HG02642 (cell line): Measurements from ENCODE around the gene OR5D14.

Source experiments
- ATAC-seq: cut with Tn5 transposase; IDR thresholded peaks from one replicate; pipeline ENCODE4 v1.9.1; 2021; ENCODE audit warnings: mild to moderate bottlenecking; ENCODE audit not compliant: unreplicated experiment, poor library complexity

Gene OR5D14

GRCh38 chr11:55795256-55795655 lies at the start of gene OR5D14:
TSS of gene OR5D14 (plus strand) at chr11:55795556. CDS start at chr11:55795556, 0 bp downstream.
- no peak for ATAC-seq

- ATAC-seq = no peak
Observed at GRCh38 chr11:55773138-55773537, 22.2 kb upstream of the OR5D14 start, which contains the start of gene OR5D13. TSS of gene OR5D13 (plus strand) at chr11:55773438. CDS start at chr11:55773438, 0 bp downstream.

GRCh38 chr11:55791606-55792005 lies 3.8 kb upstream of the OR5D14 start:
- no peak for ATAC-seq

- ATAC-seq = no peak
Observed at GRCh38 chr11:55793321-55793720, 2.0 kb upstream of the OR5D14 start.

- ATAC-seq = no peak
Observed at GRCh38 chr11:55806248-55806647, 10.9 kb downstream of the OR5D14 start.

- ATAC-seq = no peak
Observed at GRCh38 chr11:55811067-55811466, 15.7 kb downstream of the OR5D14 start, which contains the start of gene OR5L1. TSS of gene OR5L1 (plus strand) at chr11:55811367. CDS start at chr11:55811467, 100 bp downstream.

GRCh38 chr11:55819330-55819729 lies 24.0 kb downstream of the OR5D14 start, which contains the start of gene OR5D18:
TSS of gene OR5D18 (plus strand) at chr11:55819630. CDS start at chr11:55819630, 0 bp downstream.
- no peak for ATAC-seq

GRCh38 chr11:55826919-55827318 lies 31.6 kb downstream of the OR5D14 start, which contains the start of gene OR5L2:
TSS of gene OR5L2 (plus strand) at chr11:55827219. CDS start at chr11:55827219, 0 bp downstream.
- ATAC-seq = no peak

- no peak for ATAC-seq
Observed at GRCh38 chr11:55838452-55838851, 43.1 kb downstream of the OR5D14 start, which contains the start of gene OR5D16. TSS of gene OR5D16 (plus strand) at chr11:55838752. CDS start at chr11:55838752, 0 bp downstream.
